HuH-7.5 (cell line): Measurements from ENCODE around the gene PTTG2.

Source experiments
- DNase-seq: peaks from one replicate; pipeline ENCODE4 v3.0.0; 2011; ENCODE audit warnings: low spot score

PTTG2 gene

GRCh38 chr4:37989398-37990260, 29.4 kb downstream of the PTTG2 start:
- DNase-seq, result no peak

- DNase-seq, result no peak
These were observed 30.6 kb downstream of the PTTG2 start for GRCh38 chr4:37990731-37991245.

GRCh38 chr4:37991623-37992410, 31.6 kb downstream of the PTTG2 start:
- no peak for DNase-seq

GRCh38 chr4:37993806-37994205, 33.6 kb downstream of the PTTG2 start:
- DNase-seq, result no peak

- DNase-seq, result no peak
These were observed 34.4 kb downstream of the PTTG2 start for GRCh38 chr4:37994569-37994968.

- no peak for DNase-seq
These were observed 35.2 kb downstream of the PTTG2 start for GRCh38 chr4:37995299-37995821.

GRCh38 chr4:37995981-37996775, 36.0 kb downstream of the PTTG2 start:
- no peak for DNase-seq

GRCh38 chr4:37998226-37998625, 38.0 kb downstream of the PTTG2 start:
- DNase-seq, result no peak

GRCh38 chr4:37999000-37999716, 39.0 kb downstream of the PTTG2 start:
- DNase-seq, result no peak

- no peak for DNase-seq
These were observed 39.8 kb downstream of the PTTG2 start for GRCh38 chr4:37999965-38000364.

GRCh38 chr4:38001927-38002326, 41.7 kb downstream of the PTTG2 start:
- DNase-seq, result no peak

GRCh38 chr4:38002451-38003071, 42.4 kb downstream of the PTTG2 start:
- no peak for DNase-seq

- no peak for DNase-seq
These were observed 42.9 kb downstream of the PTTG2 start for GRCh38 chr4:38003102-38003501.

- DNase-seq, result no peak
These were observed 43.4 kb downstream of the PTTG2 start for GRCh38 chr4:38003628-38004027.

GRCh38 chr4:38004062-38004461, 43.9 kb downstream of the PTTG2 start:
- no peak for DNase-seq

- DNase-seq, result no peak
These were observed 44.7 kb downstream of the PTTG2 start for GRCh38 chr4:38004887-38005286.

GRCh38 chr4:38005637-38006036, 45.4 kb downstream of the PTTG2 start:
- no peak for DNase-seq

- DNase-seq, result no peak
These were observed 47.4 kb downstream of the PTTG2 start for GRCh38 chr4:38007645-38008044.

- no peak for DNase-seq
These were observed 48.4 kb downstream of the PTTG2 start for GRCh38 chr4:38008571-38009021.

- DNase-seq, result no peak
These were observed 49.2 kb downstream of the PTTG2 start for GRCh38 chr4:38009421-38009820.

- no peak for DNase-seq
These were observed 49.8 kb downstream of the PTTG2 start for GRCh38 chr4:38009949-38010348.
